SJCRH30 (cell line): ENCODE measurements around the gene EHMT1. TPM values are rescaled to one million over a fixed set of nuclear protein-coding genes. Genes with fewer than 3 reads are reported as not detected.
A peak's percentile ranks its signal among the peaks of the same experiment; 100 is the strongest.

Experiments
- DNase-seq, 2 experiments: peaks; one replicate each; pipeline ENCODE4 v3.0.0-alpha.2; 2015 to 2020
- H3K27ac ChIP-seq: fragments of 250-450 bp; sonication (Bioruptor Pico); 2 replicates; pipeline ENCODE4 v1.5.1; 2020; ENCODE audit warnings: mild to moderate bottlenecking, moderate library complexity
- H3K27me3 ChIP-seq: fragments of 250-450 bp; sonication (Bioruptor Pico); 2 replicates; pipeline ENCODE4 v1.5.1; 2020; ENCODE audit warnings: mild to moderate bottlenecking, moderate library complexity
- H3K36me3 ChIP-seq: fragments of 250-450 bp; sonication (Bioruptor Pico); 2 replicates; pipeline ENCODE4 v1.5.1; 2020; ENCODE audit warnings: mild to moderate bottlenecking, moderate library complexity
- H3K4me1 ChIP-seq: fragments of 250-450 bp; sonication (Bioruptor Pico); 2 replicates; pipeline ENCODE4 v1.5.1; 2020; ENCODE audit warnings: mild to moderate bottlenecking, moderate library complexity
- H3K4me3 ChIP-seq: fragments of 250-450 bp; sonication (Bioruptor Pico); 2 replicates; pipeline ENCODE4 v1.5.1; 2020; ENCODE audit warnings: mild to moderate bottlenecking, moderate library complexity
- H3K9me3 ChIP-seq: fragments of 250-450 bp; sonication (Bioruptor Pico); replicated peaks from 2 replicates; pipeline ENCODE4 v1.5.1; 2020; ENCODE audit warnings: mild to moderate bottlenecking, moderate library complexity
- total RNA-seq: library from RNA; depleted of rRNA; stranded (reverse); fragments of >200 nt; shearing (Covaris generic); gene quantifications from 2 replicates; pipeline ENCODE4 v1.2.3, GENCODE V29; 2014

EHMT1 gene
- total RNA-seq, 1 experiment from 2014 or later: 79.6 TPM

DNA sequence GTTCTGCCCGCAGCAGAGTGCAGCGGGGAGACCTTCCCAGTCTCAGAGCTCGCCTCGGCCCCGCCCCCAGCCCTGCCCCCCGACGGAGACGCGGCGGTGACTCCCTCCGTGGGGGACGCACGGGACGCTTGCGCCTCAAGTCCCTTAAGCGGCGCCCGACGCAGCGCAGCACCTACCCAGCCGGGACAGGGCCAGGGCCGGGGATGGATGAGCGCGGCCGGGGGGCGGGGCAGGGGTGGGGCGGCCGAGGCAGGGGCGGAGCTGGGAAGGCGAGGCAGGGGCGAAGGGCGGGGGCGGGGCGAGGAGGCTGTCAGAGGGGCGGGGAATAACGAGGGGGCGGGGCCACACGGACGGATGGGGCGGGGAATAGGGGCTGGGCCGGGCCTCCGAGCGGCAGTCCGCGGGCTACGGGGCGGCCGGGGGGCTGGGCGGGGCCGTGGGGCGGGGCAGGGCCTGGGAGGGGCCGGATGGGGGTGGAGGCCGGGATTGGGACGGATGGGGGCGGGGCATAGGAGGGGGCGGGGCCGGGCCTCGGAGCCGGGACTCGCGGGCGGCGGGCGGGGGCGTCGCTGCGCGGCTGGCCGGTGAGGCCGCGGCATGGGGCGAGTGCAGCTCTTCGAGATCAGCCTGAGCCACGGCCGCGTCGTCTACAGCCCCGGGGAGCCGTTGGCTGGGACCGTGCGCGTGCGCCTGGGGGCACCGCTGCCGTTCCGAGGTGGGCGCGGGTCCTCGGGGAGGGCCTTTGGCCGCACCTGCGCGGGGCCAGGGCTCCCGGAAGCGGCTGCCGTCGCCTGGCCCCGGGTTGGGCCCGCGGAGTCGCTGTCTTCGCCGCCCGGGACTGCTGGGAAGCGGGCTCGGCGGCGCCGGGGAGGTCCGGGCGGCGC, 13.4 kb upstream of the EHMT1 start, which contains the start of gene ARRDC1:
Gene ARRDC1 (plus strand): TSS at position 566 of the 884 bp plus-strand sequence. CDS start 32 bp downstream, at position 598.
- peak; percentile 96 to 97 for DNase-seq
- Histone ChIP-seq H3K27me3 (peaks cover 28% of the 10 kb centered on the region), H3K9me3 (no peaks in the 10 kb centered on the region), H3K36me3 (no peaks in the 10 kb centered on the region), H3K27ac (no peak within 1 kb of the TSS), H3K4me3 (peak within 1 kb of the TSS; percentile 67), H3K4me1 (no peaks in the 10 kb centered on the region)

DNA sequence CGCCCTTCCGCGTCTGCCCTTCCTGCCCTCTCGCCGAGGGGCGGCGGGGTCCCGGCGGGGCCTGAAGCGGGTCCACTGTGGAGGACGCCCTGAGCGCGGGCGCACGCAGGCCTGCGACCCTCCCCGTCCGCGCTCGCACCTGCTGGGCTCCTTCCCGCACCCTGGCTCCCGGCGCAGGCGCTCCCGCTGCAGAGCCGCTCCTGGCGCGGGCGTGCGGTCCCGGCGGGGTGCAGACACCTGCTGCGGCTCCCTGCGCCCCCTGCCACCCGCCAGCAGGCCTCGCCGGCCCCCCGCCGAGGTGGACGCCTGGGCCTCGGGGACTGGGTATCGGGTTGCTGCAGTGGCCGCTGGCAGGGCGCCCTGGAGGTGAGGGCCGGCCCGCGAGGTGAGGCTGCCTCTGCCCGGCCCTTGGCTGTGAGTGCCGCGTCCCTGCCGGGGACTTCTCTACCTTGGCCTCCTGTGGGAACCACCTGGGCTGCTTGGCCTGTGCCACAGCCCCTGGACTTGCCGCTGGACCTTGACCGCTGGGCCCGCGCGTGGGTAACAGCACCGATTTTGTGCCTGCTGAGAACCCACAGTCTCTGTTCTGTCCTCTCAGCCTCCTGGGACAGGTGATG, 12.7 kb upstream of the EHMT1 start:
- Histone ChIP-seq H3K4me3 (peak overlapping the region; percentile 67), H3K27ac (no peak overlapping the region), H3K9me3 (no peaks in the 10 kb centered on the region), H3K4me1 (no peaks in the 10 kb centered on the region), H3K36me3 (no peaks in the 10 kb centered on the region), H3K27me3 (peaks cover 28% of the 10 kb centered on the region)
- DNase-seq: peak in 1 of 2 experiments; percentile 29

DNA sequence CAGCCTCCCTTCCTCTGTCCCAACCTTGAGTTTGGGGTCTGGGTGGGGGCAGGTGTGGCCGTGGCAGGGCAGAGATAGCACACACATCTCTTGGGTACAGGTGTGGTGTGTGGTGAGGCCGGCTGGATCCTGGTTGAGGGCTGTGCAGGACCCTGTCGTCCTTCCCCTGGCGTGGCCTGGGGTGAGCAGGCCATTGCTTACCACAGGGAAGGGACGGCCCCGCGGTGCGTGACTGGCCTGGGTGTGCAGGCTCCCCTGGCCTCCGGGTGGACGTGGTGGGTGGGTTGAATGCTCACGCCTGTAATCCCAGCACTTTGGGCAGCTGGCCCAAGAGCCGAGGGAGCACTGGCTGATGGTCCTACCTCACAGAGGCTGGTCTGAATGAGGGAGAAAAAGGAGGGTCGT, 12.1 kb upstream of the EHMT1 start:
- H3K27ac ChIP-seq: no peak overlapping the region
- H3K36me3 ChIP-seq: no peaks in the 10 kb centered on the region
- H3K4me3 ChIP-seq: no peak overlapping the region
- H3K9me3 ChIP-seq: no peaks in the 10 kb centered on the region
- DNase-seq: peak in 1 of 2 experiments; percentile 26
- peaks cover 4% of the 10 kb centered on the region; the same call in 1 of the 2 replicates for H3K4me1 ChIP-seq
- H3K27me3 ChIP-seq: peaks cover 28% of the 10 kb centered on the region

DNA sequence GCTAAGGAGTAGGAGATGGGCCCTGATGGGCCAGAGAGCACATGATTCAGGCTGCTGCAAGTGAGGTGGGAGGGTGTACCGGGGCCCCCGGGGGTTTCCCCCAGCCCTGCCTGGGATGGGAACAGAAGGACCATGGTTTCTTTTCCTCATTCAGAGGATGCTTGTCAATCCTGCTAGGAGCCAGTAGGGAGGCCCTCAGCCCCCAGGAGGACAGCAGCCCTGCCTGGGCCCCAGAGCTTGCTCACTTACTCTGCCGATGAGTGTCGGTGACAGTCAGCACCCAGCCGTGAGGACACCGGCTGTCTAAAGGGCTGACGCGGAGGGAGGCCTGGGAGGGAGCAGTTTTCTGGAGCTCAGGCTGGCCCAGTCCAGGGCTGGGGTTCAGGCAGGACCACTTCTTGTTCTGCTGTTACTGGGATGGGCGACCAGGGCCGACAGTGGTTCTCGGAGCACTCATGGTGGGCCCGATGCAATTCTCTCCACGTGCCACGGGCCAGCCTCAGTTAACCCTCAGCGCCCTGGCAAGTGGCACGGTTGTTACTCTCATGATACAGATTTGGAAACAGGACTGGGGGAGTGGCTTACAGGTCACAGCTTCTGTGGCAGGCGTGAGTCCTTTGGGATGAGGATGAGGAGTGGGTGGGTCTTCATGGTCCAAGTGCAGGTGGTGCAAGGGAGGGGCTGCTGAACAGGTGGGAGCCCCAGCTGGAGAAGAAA, 11.5 kb upstream of the EHMT1 start:
- H3K4me1 ChIP-seq: peaks cover 10% of the 10 kb centered on the region; the same call in 1 of the 2 replicates
- H3K9me3 ChIP-seq: no peaks in the 10 kb centered on the region
- H3K27me3 ChIP-seq: peaks cover 28% of the 10 kb centered on the region
- peak in 1 of 2 experiments; percentile 44 for DNase-seq
- H3K27ac ChIP-seq: no peak overlapping the region
- H3K4me3 ChIP-seq: no peak overlapping the region
- no peaks in the 10 kb centered on the region for H3K36me3 ChIP-seq

DNA sequence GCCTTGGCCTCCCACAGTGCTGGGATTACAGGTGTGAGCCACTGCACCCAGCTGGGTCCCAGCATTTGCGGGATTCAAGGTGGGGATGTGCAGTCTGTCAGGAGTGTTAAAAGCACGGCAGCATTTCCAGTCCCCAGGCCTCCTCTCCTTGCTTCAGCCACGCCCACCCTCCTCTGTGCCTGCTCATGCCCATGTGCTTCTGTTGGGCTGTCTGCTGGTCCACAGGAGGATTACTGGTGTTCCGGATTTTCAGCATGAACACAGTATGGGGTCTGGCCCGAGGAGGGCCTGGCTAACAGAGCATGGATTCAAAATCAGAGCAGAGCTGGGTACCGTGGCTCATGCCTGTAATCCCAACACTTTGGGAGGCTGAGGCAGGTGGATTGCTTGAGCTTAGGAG, 7.9 kb upstream of the EHMT1 start:
- no peak overlapping the region for H3K27ac ChIP-seq
- no peak for DNase-seq
- H3K9me3 ChIP-seq: no peaks in the 10 kb centered on the region
- no peak overlapping the region for H3K4me3 ChIP-seq
- peaks cover 15% of the 10 kb centered on the region; the same call in 1 of the 2 replicates for H3K4me1 ChIP-seq
- H3K36me3 ChIP-seq: peaks cover 14% of the 10 kb centered on the region
- peaks cover 22% of the 10 kb centered on the region for H3K27me3 ChIP-seq

DNA sequence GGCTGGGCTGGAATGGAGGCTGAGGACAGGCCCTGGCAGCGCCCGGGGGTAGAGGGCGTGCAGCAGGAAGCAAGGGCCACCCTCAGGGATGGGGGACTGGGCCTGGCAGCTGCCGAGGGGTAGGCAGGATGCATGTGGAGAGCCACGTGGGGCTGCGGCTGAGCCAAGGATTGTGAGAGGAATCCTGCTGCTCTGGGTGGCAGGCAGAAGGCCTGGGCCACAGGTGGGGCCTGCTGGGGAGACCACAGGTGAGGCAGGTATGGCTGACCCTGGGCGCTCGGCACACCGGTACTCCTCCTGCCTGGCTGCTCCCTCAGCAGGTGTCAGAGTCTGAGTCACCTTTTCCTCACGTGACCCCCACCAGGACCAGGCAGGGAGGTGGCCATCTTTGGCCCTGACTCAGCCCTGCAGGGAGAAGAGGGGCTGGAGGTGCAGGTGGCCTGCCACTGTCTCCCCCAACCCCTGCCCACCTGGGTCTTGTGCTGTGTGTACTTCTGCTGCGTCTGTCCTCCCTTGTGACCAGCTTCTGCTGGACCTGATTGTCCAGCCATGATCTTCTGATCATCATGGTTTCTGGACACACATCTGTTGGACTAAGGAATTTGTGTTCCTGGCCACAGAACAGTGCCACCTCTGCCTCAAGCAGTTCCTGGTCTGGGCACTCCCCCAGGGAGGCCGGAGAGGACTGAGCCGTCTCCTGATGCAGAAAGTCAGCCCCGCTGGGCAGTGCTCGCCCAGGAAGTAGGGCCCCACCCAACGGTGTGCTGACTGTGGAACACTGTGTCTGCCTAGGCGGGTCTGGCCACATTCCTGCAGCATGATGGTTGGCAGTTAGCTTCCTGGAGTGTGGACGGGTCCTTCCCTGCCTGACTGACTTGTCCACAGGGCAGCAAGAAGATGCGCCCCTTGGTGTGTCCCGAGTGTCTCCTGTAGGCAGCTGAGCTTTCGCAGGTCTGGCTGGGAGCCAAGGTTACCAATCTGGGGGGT, 6.9 kb upstream of the EHMT1 start:
- no peaks in the 10 kb centered on the region for H3K9me3 ChIP-seq
- H3K4me1 ChIP-seq: peaks cover 15% of the 10 kb centered on the region; the same call in 1 of the 2 replicates
- peaks cover 15% of the 10 kb centered on the region for H3K27me3 ChIP-seq
- no peak overlapping the region for H3K27ac ChIP-seq
- peak; percentile 42 to 43 for DNase-seq
- peaks cover 22% of the 10 kb centered on the region for H3K36me3 ChIP-seq
- H3K4me3 ChIP-seq: no peak overlapping the region

DNA sequence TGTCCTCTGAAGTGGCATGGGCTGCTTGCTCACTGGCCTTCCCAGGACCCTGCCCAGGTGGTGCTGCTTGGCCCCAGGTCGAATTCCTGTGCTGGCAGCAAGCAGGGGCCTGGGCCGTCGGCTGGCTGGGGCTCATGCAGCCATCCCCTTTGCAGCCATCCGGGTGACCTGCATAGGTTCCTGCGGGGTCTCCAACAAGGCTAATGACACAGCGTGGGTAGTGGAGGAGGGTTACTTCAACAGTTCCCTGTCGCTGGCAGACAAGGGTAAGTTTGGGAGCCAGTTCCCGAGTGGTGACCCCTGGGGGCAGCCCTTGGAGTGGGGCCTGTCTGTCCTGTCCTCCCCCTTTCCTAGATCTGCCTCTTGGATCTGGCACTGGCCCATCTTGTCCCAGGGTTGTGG, 6.1 kb upstream of the EHMT1 start:
- Histone ChIP-seq H3K27me3 (peaks cover 7% of the 10 kb centered on the region; the same call in 1 of the 2 replicates), H3K4me1 (peaks cover 15% of the 10 kb centered on the region), H3K27ac (no peak overlapping the region), H3K9me3 (no peaks in the 10 kb centered on the region), H3K4me3 (no peak overlapping the region), H3K36me3 (peaks cover 26% of the 10 kb centered on the region)
- DNase-seq: no peak

DNA sequence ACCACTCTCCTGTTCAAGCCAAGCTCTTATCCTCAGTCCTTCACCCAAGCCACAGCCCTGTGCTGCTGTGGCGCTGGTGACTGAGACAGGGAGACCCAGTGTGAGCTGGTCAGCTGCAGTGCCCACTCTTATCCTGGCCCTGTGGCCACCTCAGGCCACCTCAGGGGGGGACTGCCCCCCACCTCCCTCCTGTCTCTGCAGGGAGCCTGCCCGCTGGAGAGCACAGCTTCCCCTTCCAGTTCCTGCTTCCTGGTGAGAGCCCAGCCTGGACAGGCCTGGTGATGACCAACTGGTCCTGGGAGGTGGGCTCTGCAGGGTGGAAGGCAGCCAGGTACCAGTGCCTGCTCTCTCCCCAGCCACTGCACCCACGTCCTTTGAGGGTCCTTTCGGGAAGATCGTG, 5.5 kb upstream of the EHMT1 start:
- peaks cover 7% of the 10 kb centered on the region; the same call in 1 of the 2 replicates for H3K27me3 ChIP-seq
- no peak for DNase-seq
- H3K27ac ChIP-seq: no peak overlapping the region
- no peaks in the 10 kb centered on the region for H3K9me3 ChIP-seq
- peaks cover 26% of the 10 kb centered on the region for H3K36me3 ChIP-seq
- H3K4me3 ChIP-seq: no peak overlapping the region
- peaks cover 15% of the 10 kb centered on the region for H3K4me1 ChIP-seq

DNA sequence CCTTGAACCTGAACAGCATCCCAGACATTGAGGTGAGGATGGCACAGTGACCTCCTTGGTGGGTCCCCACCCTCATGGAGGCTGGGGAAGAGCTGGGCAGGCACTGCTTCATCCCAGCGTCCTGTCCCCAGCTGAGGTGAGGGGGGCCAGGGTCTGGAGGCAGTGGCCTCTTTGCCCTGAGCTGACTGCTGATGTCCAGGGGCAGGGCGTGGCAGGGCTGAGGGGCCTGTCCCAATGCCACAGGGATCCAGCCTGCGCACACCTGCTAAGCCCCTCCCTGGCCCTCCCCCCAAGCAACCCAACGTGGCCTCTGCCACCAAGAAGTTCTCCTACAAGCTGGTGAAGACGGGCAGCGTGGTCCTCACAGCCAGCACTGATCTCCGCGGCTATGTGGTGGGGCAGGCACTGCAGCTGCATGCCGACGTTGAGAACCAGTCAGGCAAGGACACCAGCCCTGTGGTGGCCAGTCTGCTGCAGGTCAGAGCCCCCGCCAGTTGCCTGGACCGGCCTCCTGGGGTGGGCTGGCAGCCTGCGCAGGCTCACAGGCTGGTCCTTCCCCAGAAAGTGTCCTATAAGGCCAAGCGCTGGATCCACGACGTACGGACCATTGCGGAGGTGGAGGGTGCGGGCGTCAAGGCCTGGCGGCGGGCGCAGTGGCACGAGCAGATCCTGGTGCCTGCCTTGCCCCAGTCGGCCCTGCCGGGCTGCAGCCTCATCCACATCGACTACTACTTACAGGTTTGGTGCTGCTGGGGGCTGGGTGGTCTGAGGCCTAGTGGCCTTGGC, 4.9 kb upstream of the EHMT1 start:
- Histone ChIP-seq H3K4me3 (no peak overlapping the region), H3K27ac (no peak overlapping the region), H3K9me3 (no peaks in the 10 kb centered on the region), H3K27me3 (peaks cover 2% of the 10 kb centered on the region; the same call in 1 of the 2 replicates), H3K36me3 (peaks cover 26% of the 10 kb centered on the region), H3K4me1 (peaks cover 15% of the 10 kb centered on the region)
- no peak for DNase-seq

DNA sequence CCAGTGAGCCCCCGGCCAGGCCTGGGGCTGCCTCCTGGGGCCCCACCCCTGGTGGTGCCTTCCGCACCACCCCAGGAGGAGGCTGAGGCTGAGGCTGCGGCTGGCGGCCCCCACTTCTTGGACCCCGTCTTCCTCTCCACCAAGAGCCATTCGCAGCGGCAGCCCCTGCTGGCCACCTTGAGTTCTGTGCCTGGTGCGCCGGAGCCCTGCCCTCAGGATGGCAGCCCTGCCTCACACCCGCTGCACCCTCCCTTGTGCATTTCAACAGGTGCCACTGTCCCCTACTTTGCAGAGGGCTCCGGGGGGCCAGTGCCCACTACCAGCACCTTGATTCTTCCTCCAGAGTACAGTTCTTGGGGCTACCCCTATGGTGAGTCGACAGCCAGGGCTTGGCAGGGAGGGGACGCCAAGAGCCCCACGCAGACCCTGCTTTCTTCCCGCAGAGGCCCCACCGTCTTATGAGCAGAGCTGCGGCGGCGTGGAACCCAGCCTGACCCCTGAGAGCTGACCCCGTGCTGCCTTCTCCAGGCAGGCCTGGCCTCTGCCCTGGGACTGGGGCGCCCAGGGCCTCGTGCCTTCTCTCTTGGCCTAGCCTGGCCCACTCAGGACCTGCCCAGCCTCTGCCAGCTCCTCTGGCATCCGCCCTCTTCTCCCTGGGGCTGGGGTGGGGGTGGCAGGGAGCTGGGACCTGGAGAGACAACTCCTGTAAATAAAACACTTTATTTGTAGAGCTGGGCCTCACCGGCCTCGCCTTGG, 4.0 kb upstream of the EHMT1 start:
- Histone ChIP-seq H3K36me3 (peaks cover 26% of the 10 kb centered on the region), H3K4me1 (peaks cover 15% of the 10 kb centered on the region), H3K27ac (no peak overlapping the region), H3K27me3 (no peaks in the 10 kb centered on the region), H3K9me3 (no peaks in the 10 kb centered on the region), H3K4me3 (no peak overlapping the region)
- no peak for DNase-seq

DNA sequence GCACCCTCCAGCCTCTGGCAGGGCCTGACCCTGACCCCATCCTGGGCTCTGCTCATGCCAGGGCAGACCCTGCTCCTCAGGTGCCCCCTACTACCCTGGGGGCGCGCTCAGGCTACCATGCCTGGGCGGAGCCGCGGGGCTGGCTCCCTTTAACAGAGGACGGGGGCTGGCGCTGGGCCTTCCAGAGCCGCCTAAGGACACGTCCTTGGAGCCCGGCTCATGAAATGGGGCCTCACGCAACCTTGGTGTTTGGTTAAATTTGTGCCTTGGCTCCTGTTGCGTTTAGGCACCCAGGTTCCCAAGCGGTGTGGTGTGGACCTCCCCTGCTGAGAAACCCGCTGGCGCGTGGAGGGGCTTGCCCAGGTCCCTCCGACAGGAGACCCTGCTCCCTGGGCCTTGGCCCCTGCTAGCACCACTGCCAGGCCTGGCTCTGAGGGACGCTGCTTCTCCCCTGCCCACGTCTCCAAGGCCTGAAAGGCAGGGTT, 3.4 kb upstream of the EHMT1 start:
- H3K27ac ChIP-seq: no peak overlapping the region
- H3K4me3 ChIP-seq: no peak overlapping the region
- DNase-seq: no peak
- no peaks in the 10 kb centered on the region for H3K27me3 ChIP-seq
- H3K4me1 ChIP-seq: peaks cover 15% of the 10 kb centered on the region
- peaks cover 26% of the 10 kb centered on the region for H3K36me3 ChIP-seq
- H3K9me3 ChIP-seq: no peaks in the 10 kb centered on the region

DNA sequence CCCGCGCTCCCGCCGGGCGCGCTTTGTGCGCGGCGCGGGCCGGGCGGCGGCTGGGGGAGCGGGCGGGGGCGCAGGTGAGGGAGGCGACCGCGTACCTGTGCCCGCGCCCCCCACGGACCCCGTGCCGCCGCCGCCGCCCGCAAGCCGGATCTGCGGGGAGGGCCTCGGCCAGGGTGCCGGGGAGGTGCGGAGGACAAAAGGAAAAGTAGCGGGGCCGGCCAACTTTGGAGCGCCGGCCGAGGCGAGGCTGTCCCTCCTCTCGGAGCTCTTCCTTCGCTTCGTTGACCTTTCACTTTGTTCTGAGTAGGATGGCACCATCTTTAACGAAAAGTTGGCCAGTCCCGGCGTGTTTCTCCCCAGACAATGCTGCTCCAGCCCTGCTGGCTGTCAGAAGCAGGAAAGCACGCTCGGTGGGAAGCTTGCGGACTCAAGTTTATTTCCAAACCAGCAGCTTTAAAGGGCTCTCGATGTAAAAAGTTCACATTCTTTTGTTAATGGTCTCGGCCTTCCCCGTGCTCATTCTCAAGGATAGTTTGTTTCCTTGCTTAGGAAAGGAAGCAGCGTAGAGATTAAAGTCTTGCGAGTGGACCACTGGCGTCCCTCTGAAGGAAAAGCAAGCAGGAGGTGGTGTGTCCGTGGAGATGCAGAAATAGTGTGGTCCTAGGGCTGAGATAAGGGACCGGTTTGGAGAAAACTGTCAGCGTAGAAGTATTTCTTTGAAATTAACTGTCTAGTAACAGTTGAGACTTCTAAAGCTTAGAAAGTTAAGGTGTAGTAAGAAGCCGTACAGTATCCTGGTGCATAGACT, 639 bp downstream of the EHMT1 start:
- peak overlapping the region; percentile 41; the same call in 1 of the 2 replicates for H3K27ac ChIP-seq

More for the DNA sequence above, 639 bp downstream of the EHMT1 start:
- Histone ChIP-seq H3K36me3 (peaks cover 36% of the 10 kb centered on the region), H3K9me3 (no peaks in the 10 kb centered on the region), H3K4me3 (peak overlapping the region; percentile 85), H3K4me1 (no peaks in the 10 kb centered on the region; the same call in 1 of the 2 replicates), H3K27me3 (no peaks in the 10 kb centered on the region)
- peak; percentile 50 to 59 for DNase-seq
